H9 (cell line): Measurements from ENCODE around the gene CCDC159. TPM values are rescaled to one million over a fixed set of nuclear protein-coding genes. Genes with fewer than 3 reads are reported as not detected.

Experiments used
- DNase-seq: peaks from one replicate; pipeline ENCODE4 v3.0.0-alpha.2; 2017
- H2AFZ ChIP-seq: one replicate; pipeline ENCODE4 v1.6.1; 2013; ENCODE audit warnings: mild to moderate bottlenecking, low read length, control low read depth, moderate library complexity
- H2AK5ac ChIP-seq: 2 replicates; pipeline ENCODE4 v1.6.1; 2013; ENCODE audit warnings: low read length, control low read depth, mixed read lengths; ENCODE audit not compliant: insufficient read length
- H2BK120ac ChIP-seq: one replicate; pipeline ENCODE4 v1.6.1; 2013; ENCODE audit warnings: low read depth, mild to moderate bottlenecking, low read length, control low read depth, inconsistent platforms; ENCODE audit not compliant: poor library complexity, severe bottlenecking
- H2BK12ac ChIP-seq: 2 replicates; pipeline ENCODE4 v1.6.1; 2013; ENCODE audit warnings: low read length, control low read depth, mixed read lengths, low read depth; ENCODE audit not compliant: insufficient read length
- H2BK15ac ChIP-seq: 2 replicates; pipeline ENCODE4 v1.6.1; 2013; ENCODE audit warnings: low read depth, low read length, control low read depth
- H2BK20ac ChIP-seq: one replicate; pipeline ENCODE4 v1.6.1; 2013; ENCODE audit warnings: low read depth, mild to moderate bottlenecking, low read length, control low read depth, inconsistent platforms; ENCODE audit not compliant: poor library complexity, severe bottlenecking
- H2BK5ac ChIP-seq: 2 replicates; pipeline ENCODE4 v1.6.1; 2013; ENCODE audit warnings: low read length, control low read depth, mixed read lengths; ENCODE audit not compliant: insufficient read length
- H3K14ac ChIP-seq: 2 replicates; pipeline ENCODE4 v1.6.1; 2013; ENCODE audit warnings: low read length, control low read depth; ENCODE audit not compliant: insufficient read depth
- H3K18ac ChIP-seq: 2 replicates; pipeline ENCODE4 v1.6.1; 2013; ENCODE audit warnings: low read depth, mild to moderate bottlenecking, mixed read lengths, low read length, control low read depth; ENCODE audit not compliant: insufficient read length
- H3K23ac ChIP-seq: 2 replicates; pipeline ENCODE4 v1.6.1; 2013; ENCODE audit warnings: low read length, control low read depth, mixed read lengths, low read depth; ENCODE audit not compliant: insufficient read length
- H3K23me2 ChIP-seq: 2 replicates; pipeline ENCODE4 v1.6.1; 2013; ENCODE audit warnings: low read depth, mild to moderate bottlenecking, mixed read lengths, low read length, control low read depth; ENCODE audit not compliant: insufficient read length, poor library complexity, severe bottlenecking
- H3K27ac ChIP-seq: 2 replicates; pipeline ENCODE4 v1.5.1; 2013; ENCODE audit warnings: low read length, control low read depth, mixed read lengths, low read depth; ENCODE audit not compliant: insufficient read length
- H3K27me3 ChIP-seq: 2 replicates; pipeline ENCODE4 v1.6.1; 2013; ENCODE audit warnings: low read length, control low read depth, inconsistent platforms; ENCODE audit not compliant: insufficient read depth
- H3K4ac ChIP-seq: 2 replicates; pipeline ENCODE4 v1.6.1; 2013; ENCODE audit warnings: low read depth, mild to moderate bottlenecking, control low read depth, inconsistent platforms, low read length, moderate library complexity
- H3K4me1 ChIP-seq: 2 replicates; pipeline ENCODE4 v1.6.1; 2013; ENCODE audit warnings: low read length, control low read depth, inconsistent platforms; ENCODE audit not compliant: insufficient read depth
- H3K4me2 ChIP-seq: 2 replicates; pipeline ENCODE4 v1.6.1; 2013; ENCODE audit warnings: low read length, control low read depth, mixed read lengths; ENCODE audit not compliant: insufficient read length, insufficient read depth
- H3K56ac ChIP-seq: 2 replicates; pipeline ENCODE4 v1.6.1; 2013; ENCODE audit warnings: low read depth, mild to moderate bottlenecking, mixed read lengths, low read length, control low read depth; ENCODE audit not compliant: insufficient read length
- H3K79me1 ChIP-seq: 2 replicates; pipeline ENCODE4 v1.6.1; 2013; ENCODE audit warnings: low read depth, mild to moderate bottlenecking, moderate library complexity, low read length, control low read depth, inconsistent platforms; ENCODE audit not compliant: insufficient read depth, poor library complexity, severe bottlenecking
- H3K79me2 ChIP-seq: 2 replicates; pipeline ENCODE4 v1.6.1; 2013; ENCODE audit warnings: low read length, control low read depth, inconsistent platforms; ENCODE audit not compliant: insufficient read depth
- H3K9ac ChIP-seq: 2 replicates; pipeline ENCODE4 v1.6.1; 2013; ENCODE audit warnings: low read length, control low read depth, mixed read lengths; ENCODE audit not compliant: insufficient read length; ENCODE audit errors: extremely low read depth
- H3K9me3 ChIP-seq: one replicate; pipeline ENCODE4 v1.6.1; 2013; ENCODE audit warnings: low read depth, low read length, inconsistent platforms; ENCODE audit not compliant: control insufficient read depth
- H3T11ph ChIP-seq: one replicate; pipeline ENCODE4 v1.6.1; 2013; ENCODE audit warnings: mild to moderate bottlenecking, low read length, control low read depth, inconsistent platforms
- H4K20me1 ChIP-seq: one replicate; pipeline ENCODE4 v1.6.1; 2013; ENCODE audit not compliant: control insufficient read depth, insufficient read length, insufficient read depth
- H4K5ac ChIP-seq: 2 replicates; pipeline ENCODE4 v1.6.1; 2013; ENCODE audit warnings: low read depth, mild to moderate bottlenecking, mixed read lengths, low read length, control low read depth; ENCODE audit not compliant: insufficient read length
- H4K8ac ChIP-seq: replicated peaks from 2 replicates; pipeline ENCODE4 v1.6.1; 2013; ENCODE audit warnings: low read length, control low read depth, mixed read lengths, low read depth; ENCODE audit not compliant: insufficient read length
- H4K91ac ChIP-seq: 2 replicates; pipeline ENCODE4 v1.6.1; 2013; ENCODE audit warnings: low read depth, mild to moderate bottlenecking, moderate library complexity, mixed read lengths, low read length, control low read depth; ENCODE audit not compliant: insufficient read length
- H3K27ac Mint-ChIP-seq, 3 experiments: 2 replicates in 2 of 3; 3 replicates in 1 of 3; pipeline ENCODE4 v1.8.0; 2020 to 2021; ENCODE audit warnings: mixed read lengths in 3 of 3, mild to moderate bottlenecking in 1 of 3, moderate library complexity in 1 of 3
- H3K27me3 Mint-ChIP-seq: 2 replicates; pipeline ENCODE4 v1.8.0; 2021; ENCODE audit warnings: low read depth, mild to moderate bottlenecking, moderate library complexity, mixed read lengths
- H3K36me3 Mint-ChIP-seq, 3 experiments: 2 replicates in 2 of 3; 3 replicates in 1 of 3; pipeline ENCODE4 v1.8.0; 2020 to 2021; ENCODE audit warnings: low read depth in 3 of 3, mixed read lengths in 3 of 3; ENCODE audit not compliant: insufficient read depth in 1 of 3
- H3K4me1 Mint-ChIP-seq, 2 experiments: 2 replicates each; pipeline ENCODE4 v1.8.0; 2020; ENCODE audit warnings: mixed read lengths in 2 of 2
- H3K4me3 Mint-ChIP-seq, 2 experiments: 2 replicates in 1 of 2; 3 replicates in 1 of 2; pipeline ENCODE4 v1.8.0; 2020 to 2021; ENCODE audit warnings: mild to moderate bottlenecking in 2 of 2, mixed read lengths in 2 of 2, moderate library complexity in 1 of 2
- H3K9me3 Mint-ChIP-seq, 2 experiments: 2 replicates in 1 of 2; 3 replicates in 1 of 2; pipeline ENCODE4 v1.8.0; 2020; ENCODE audit warnings: mild to moderate bottlenecking in 2 of 2, mixed read lengths in 2 of 2, moderate library complexity in 1 of 2
- CTCF ChIP-seq: fragments of 200-600 bp; sonication (generic); conservative IDR thresholded peaks from 3 replicates; pipeline ENCODE4 v1.8.0; 2021; ENCODE audit warnings: antibody characterized with exemption, mild to moderate bottlenecking
- WGBS: extraction: QIAGEN DNeasy Blood & Tissue Kit; methylation state at CpG from one replicate; pipeline ENCODE4 v1.1.7; 2013; ENCODE audit warnings: missing lambda C conversion rate, low lambda C conversion rate, mixed read lengths; ENCODE audit not compliant: insufficient read length; ENCODE audit errors: extremely low coverage; 5-methylcytosine and 5-hydroxymethylcytosine counted together
- total RNA-seq: library from RNA; stranded (reverse); gene quantifications from 2 replicates; pipeline ENCODE4 v1.2.1, GENCODE V29; 2021

The CCDC159 gene
- total RNA-seq, 1 experiment from 2014 or later, result 5.7 TPM

- H4K20me1 ChIP-seq, result no peaks in the 10 kb centered on the region
- H3K4ac ChIP-seq, result no peak overlapping the region
- no peak overlapping the region for H2AFZ ChIP-seq
- H2AK5ac ChIP-seq, result no peak overlapping the region
- H3K79me2 ChIP-seq, result no peaks in the 10 kb centered on the region
- H3K27ac Mint-ChIP-seq, result no peak overlapping the region
- no peaks in the 10 kb centered on the region; a peak in 1 of 5 replicates for H3K9me3 Mint-ChIP-seq
- no CpG with 5 or more reads among the region's 4 CpGs for WGBS
- no peak overlapping the region for H3K14ac ChIP-seq
- H3K4me3 Mint-ChIP-seq, result no peak overlapping the region
- no peaks in the 10 kb centered on the region for H3K23me2 ChIP-seq
- no peak overlapping the region for H3K56ac ChIP-seq
- no peaks in the 10 kb centered on the region for H3K79me1 ChIP-seq
- no peak overlapping the region for H3K4me2 ChIP-seq
- H4K8ac ChIP-seq, result no peak overlapping the region
- no peak overlapping the region for H2BK120ac ChIP-seq
- H3K23ac ChIP-seq, result no peak overlapping the region
- H3K27me3 ChIP-seq, result no peaks in the 10 kb centered on the region
- H3K4me1 Mint-ChIP-seq, result no peaks in the 10 kb centered on the region
- peaks cover 16 to 51% (median 47%) of the 10 kb centered on the region in 3 experiments for H3K36me3 Mint-ChIP-seq
- no peak overlapping the region for H2BK5ac ChIP-seq
- no peak overlapping the region for H3T11ph ChIP-seq
- H3K4me1 ChIP-seq, result no peaks in the 10 kb centered on the region
- H4K5ac ChIP-seq, result no peak overlapping the region
- no peak overlapping the region for H4K91ac ChIP-seq
- no peaks in the 10 kb centered on the region for H3K27me3 Mint-ChIP-seq
- H3K18ac ChIP-seq, result no peak overlapping the region
- no peak for DNase-seq
- H3K9me3 ChIP-seq, result no peaks in the 10 kb centered on the region
- H3K9ac ChIP-seq, result no peak overlapping the region
- H3K27ac ChIP-seq, result no peak overlapping the region
- H2BK20ac ChIP-seq, result no peak overlapping the region
- no peak overlapping the region for H2BK15ac ChIP-seq
- H2BK12ac ChIP-seq, result no peak overlapping the region
- TF ChIP-seq CTCF, result no peak
Observed at GRCh38 chr19:11331502-11331901, 14.8 kb upstream of the CCDC159 start.
